Measurements from ENCODE around the gene RASSF8.

RASSF8 gene

DNA sequence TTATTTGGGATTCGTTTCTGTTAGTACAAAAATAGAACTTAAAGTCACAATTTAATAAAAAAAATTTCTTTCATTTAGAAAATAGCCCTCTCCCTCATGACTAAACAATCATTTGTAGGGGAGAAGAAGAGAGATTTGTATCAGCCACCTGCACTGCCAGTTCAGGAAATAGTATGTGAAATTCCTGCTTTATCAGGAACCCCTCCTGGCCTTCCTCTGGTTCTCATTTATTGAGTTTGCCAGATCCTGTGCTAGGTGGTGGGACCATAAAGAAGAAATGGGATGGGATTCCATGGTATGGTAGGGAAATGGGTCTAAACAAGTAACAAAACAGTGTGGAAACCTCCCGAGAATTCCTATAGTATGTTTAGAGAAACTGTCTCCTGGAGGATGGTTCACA lies 30.0 kb downstream of the RASSF8 start:
- Histone ChIP-seq H3K27ac (no peak overlapping the region), H3K27me3 (replicated peaks) (no peaks in the 10 kb centered on the region), H3K4me3 (ENCODE audit: low read depth, low read length) (no peak overlapping the region), H3K36me3 (replicated peaks) (no peaks in the 10 kb centered on the region)
- TF ChIP-seq, protein P1, sequence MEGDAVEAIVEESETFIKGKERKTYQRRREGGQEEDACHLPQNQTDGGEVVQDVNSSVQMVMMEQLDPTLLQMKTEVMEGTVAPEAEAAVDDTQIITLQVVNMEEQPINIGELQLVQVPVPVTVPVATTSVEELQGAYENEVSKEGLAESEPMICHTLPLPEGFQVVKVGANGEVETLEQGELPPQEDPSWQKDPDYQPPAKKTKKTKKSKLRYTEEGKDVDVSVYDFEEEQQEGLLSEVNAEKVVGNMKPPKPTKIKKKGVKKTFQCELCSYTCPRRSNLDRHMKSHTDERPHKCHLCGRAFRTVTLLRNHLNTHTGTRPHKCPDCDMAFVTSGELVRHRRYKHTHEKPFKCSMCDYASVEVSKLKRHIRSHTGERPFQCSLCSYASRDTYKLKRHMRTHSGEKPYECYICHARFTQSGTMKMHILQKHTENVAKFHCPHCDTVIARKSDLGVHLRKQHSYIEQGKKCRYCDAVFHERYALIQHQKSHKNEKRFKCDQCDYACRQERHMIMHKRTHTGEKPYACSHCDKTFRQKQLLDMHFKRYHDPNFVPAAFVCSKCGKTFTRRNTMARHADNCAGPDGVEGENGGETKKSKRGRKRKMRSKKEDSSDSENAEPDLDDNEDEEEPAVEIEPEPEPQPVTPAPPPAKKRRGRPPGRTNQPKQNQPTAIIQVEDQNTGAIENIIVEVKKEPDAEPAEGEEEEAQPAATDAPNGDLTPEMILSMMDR (IDR thresholded peaks at IDR 0.05; ENCODE audit: low read depth, low read length, missing control alignments): no peak
- in situ Hi-C loops (cut with HindIII; ENCODE audit: low pct_ligation_motif_present, low sequenced_read_pairs): no loop called here
- no peak for DNase-seq

DNA sequence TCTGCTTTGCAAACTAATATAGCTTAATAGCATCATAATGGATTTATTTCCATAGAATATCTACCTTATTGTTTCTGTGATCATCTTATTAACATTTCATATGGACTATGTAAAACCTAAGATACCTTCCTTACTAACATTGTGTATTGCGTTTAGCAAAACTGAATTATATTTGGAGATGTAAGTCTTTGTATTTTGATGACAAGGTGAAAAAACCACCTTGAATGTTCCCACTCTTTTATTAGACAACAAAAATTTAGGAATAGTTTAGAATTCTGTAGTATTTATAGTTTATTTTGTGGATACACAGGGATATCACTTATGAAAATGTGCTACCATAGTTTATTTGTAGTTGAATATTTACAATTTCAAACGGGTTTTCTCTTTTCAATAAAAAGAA lies 32.0 kb downstream of the RASSF8 start:
- Histone ChIP-seq H3K27me3 (replicated peaks) (no peaks in the 10 kb centered on the region), H3K27ac (no peak overlapping the region), H3K4me3 (ENCODE audit: low read depth, low read length) (no peak overlapping the region), H3K36me3 (replicated peaks) (no peaks in the 10 kb centered on the region)
- TF ChIP-seq, protein P1 (IDR thresholded peaks at IDR 0.05; ENCODE audit: low read depth, low read length, missing control alignments): no peak
- DNase-seq: no peak
- in situ Hi-C loops (cut with HindIII; ENCODE audit: low pct_ligation_motif_present, low sequenced_read_pairs): no loop called here

DNA sequence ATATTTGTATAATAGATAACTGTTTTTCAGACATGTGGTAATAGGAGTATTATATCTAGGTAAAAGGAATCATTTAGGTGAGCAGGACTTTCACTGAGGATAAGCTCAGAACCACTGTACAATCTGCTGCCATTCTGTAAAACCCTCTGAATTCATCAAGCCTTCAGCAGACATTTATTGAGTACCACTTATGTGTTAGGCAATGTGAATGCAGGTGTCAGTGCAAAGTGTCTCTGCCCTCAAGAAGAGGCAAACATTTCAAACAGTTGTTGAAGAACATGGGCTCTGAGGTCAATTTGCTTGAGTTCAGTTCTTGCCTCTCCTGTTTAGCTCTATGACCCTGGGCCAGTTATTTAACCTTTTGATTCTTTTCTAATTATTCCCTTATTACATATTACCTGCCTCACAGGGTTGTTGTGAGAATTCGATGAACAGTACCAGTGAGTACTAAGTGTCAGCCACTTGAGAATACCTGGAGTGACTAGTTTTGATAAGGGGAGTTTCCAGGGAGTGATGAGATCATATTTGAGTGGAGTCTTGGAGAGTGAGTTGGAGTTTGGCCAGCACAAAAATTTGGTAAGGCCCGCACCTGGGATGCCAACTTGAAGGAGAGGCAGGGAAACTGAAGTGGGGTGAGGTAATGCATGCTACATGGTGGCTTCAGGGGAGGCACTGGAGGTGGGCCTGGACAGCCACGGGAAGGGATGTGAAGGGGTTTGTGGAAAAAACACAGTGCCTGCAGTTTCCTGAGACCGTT lies 33.7 kb downstream of the RASSF8 start:
- DNase-seq: no peak
- TF ChIP-seq, protein P1 (IDR thresholded peaks at IDR 0.05; ENCODE audit: low read depth, low read length, missing control alignments): no peak
- no peak overlapping the region for H3K27ac ChIP-seq
- in situ Hi-C loops (cut with HindIII; ENCODE audit: low pct_ligation_motif_present, low sequenced_read_pairs): no loop called here
- H3K27me3 ChIP-seq (replicated peaks): no peaks in the 10 kb centered on the region
- H3K4me3 ChIP-seq (ENCODE audit: low read depth, low read length): no peak overlapping the region
- no peaks in the 10 kb centered on the region for H3K36me3 ChIP-seq (replicated peaks)

DNA sequence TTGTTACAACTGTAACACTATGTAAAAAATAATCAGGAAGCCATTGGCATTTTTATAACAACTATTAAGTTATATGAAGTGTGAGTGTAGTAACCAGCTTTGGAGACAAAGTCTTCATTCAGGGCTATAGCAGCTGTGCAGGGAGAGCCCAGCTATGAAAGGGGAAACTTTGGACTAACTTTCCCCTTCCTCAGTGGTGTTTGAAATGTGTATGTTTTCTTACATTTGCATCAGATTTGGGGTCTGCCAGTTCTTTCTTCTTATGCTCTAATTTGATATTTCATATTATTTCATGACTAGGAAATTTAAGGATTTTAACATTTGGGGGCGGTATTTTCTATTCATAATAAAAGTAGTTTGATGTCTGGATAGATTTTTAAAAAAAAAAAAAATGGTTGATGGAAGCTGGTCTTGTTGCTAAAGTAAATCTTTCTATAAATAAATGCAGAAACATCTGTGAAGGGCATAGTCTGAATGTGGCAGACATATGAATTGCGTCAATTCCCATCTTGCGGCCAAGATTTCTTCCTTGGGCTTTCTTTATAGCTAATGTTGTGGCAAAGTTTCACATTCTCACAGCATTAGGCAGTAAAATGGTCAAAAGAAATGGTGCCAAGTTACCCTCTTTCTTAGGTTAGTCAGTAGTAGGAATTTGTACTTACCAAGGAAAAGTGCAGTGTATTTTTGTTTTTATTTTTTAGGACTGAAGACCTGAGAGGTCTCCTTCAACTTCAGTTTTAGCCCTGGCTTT lies 35.6 kb downstream of the RASSF8 start:
- TF ChIP-seq, protein P1 (IDR thresholded peaks at IDR 0.05; ENCODE audit: low read depth, low read length, missing control alignments): no peak
- no peak overlapping the region for H3K4me3 ChIP-seq (ENCODE audit: low read depth, low read length)
- DNase-seq: peak; percentile 86
- peak overlapping the region; percentile 80 for H3K27ac ChIP-seq
- in situ Hi-C loops (cut with HindIII; ENCODE audit: low pct_ligation_motif_present, low sequenced_read_pairs): no loop called here
- H3K27me3 ChIP-seq (replicated peaks): no peaks in the 10 kb centered on the region
- H3K36me3 ChIP-seq (replicated peaks): no peaks in the 10 kb centered on the region

DNA sequence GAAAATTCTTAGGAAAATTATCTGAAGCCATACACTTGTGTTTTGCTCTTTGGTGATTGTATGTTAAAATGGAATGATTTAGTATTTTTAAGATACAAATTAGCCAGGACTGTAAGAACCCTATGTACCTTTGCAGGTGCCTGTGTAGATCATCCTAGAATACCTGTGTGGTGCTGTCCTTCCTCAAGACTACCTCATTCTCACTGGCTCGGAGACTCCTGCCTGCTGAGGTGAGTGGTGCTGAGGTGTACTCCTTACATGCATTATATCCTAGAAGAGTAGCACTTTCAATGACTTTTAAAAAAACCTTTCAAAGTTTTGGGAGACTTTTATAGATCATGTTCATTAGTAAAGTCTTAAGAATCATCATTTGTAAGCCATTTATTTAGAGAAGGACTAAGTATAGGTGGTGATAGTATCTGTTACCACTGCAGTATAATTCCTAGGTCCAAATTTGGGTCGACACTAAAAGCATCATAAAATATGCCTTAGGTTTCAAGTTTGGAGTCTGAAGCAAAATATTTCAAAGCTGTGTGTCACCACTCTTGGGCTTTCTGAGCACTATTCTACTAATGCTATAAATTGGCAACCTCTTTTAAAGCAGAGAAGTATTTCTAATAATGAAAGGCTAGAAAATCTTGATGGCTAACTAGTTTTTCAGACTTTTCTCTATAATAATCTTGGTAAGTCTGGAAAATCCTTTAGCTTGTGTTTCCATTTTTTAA lies 36.6 kb downstream of the RASSF8 start:
- DNase-seq: no peak
- Histone ChIP-seq H3K36me3 (replicated peaks) (no peaks in the 10 kb centered on the region), H3K27ac (peak overlapping the region; percentile 80), H3K4me3 (ENCODE audit: low read depth, low read length) (no peak overlapping the region), H3K27me3 (replicated peaks) (no peaks in the 10 kb centered on the region)
- in situ Hi-C loops (cut with HindIII; ENCODE audit: low pct_ligation_motif_present, low sequenced_read_pairs): no loop called here
- TF ChIP-seq, protein P1 (IDR thresholded peaks at IDR 0.05; ENCODE audit: low read depth, low read length, missing control alignments): no peak

Measured in brain microvascular endothelial cell (primary cell).